HepG2 (cell line): ENCODE results near the gene PTPN14. TPM values are rescaled to one million over a fixed set of nuclear protein-coding genes. Genes with fewer than 3 reads are reported as not detected.

Experiments
- ATAC-seq: fragments of 200-7000 bp; cut with Tn5 transposase; 3 replicates; pipeline ENCODE4 v1.9.1; 2020; ENCODE audit warnings: mild to moderate bottlenecking, moderate library complexity
- BruUV-seq: library from RNA; stranded (reverse); fragments of 400-500 nt; replicated peaks from 2 replicates; lab custom pipeline; 2021; lab: Mats Ljungman, UMichigan
- CTCF ChIA-PET: fragments of 300-600 bp; formaldehyde crosslinking; extraction: SDS; loops from one replicate; lab custom pipeline; 2021; ENCODE audit warnings: low total read pairs, inconsistent platforms, low intra/inter-chr PET ratio; lab: Yijun Ruan, JAX
- POLR2A ChIA-PET: fragments of 350-600 bp; sonication (Branson Sonifier 250); formaldehyde crosslinking; loops from one replicate; lab custom pipeline; 2020; ENCODE audit warnings: antibody characterized with exemption, inconsistent platforms; lab: Yijun Ruan, JAX
- DNase-seq: peaks from one replicate; pipeline ENCODE4 v3.0.0-alpha.2; 2015; ENCODE audit warnings: low spot score
- FAIRE-seq: peaks from 3 replicates; lab custom pipeline; 2011; peaks lifted over from hg19 to GRCh38; lab: Jason Lieb, UNC
- H2AFZ ChIP-seq: one replicate; pipeline ENCODE4 v1.6.1; 2011; ENCODE audit warnings: low read length, inconsistent platforms
- H3K27ac ChIP-seq: fragments of 300-600 bp; 3 replicates; pipeline ENCODE4 v1.8.0; 2011; ENCODE audit warnings: mixed run types, mild to moderate bottlenecking, mixed read lengths, low read length, inconsistent platforms; ENCODE audit not compliant: insufficient read depth; ENCODE audit errors: extremely low read length
- H3K27me3 ChIP-seq, 2 experiments: fragments of 200-600 bp in 1 of 2; 2 replicates in 1 of 2; 3 replicates in 1 of 2; pipeline versions ENCODE4 v1.6.0 to v1.8.0; 2011; ENCODE audit warnings: low read length in 2 of 2, mild to moderate bottlenecking in 2 of 2, moderate library complexity in 2 of 2, inconsistent platforms in 1 of 2; ENCODE audit not compliant: insufficient read depth in 2 of 2, control insufficient read depth in 1 of 2
- H3K36me3 ChIP-seq, 2 experiments: fragments of 200-600 bp in 1 of 2; replicated peaks in 1 of 2; 2 replicates in 1 of 2; 3 replicates in 1 of 2; pipeline versions ENCODE4 v1.5.1 to v1.8.0; 2011; ENCODE audit warnings: low read length in 2 of 2, inconsistent platforms in 1 of 2; ENCODE audit not compliant: insufficient read depth in 2 of 2, control insufficient read depth in 1 of 2
- H3K4me1 ChIP-seq: 2 replicates; pipeline ENCODE4 v1.5.1; 2012; ENCODE audit warnings: low read length, inconsistent platforms; ENCODE audit not compliant: insufficient read depth
- H3K4me2 ChIP-seq: 2 replicates; pipeline ENCODE4 v1.6.0; 2011; ENCODE audit warnings: low read depth, low read length, inconsistent platforms
- H3K4me3 ChIP-seq, 3 experiments: fragments of 200-600 bp in 1 of 3; sonication (generic), shearing (Covaris generic) in 1 of 3; replicated peaks in 1 of 3; 2 replicates each; pipeline ENCODE4 v1.5.1; 2011 to 2016; ENCODE audit warnings: low read length in 3 of 3, inconsistent platforms in 2 of 3, low read depth in 2 of 3, mild to moderate bottlenecking in 2 of 3, control low read depth in 1 of 3, mixed read lengths in 1 of 3; ENCODE audit not compliant: insufficient read depth in 1 of 3
- H3K79me2 ChIP-seq: one replicate; pipeline ENCODE4 v1.6.1; 2011; ENCODE audit warnings: low read length, inconsistent platforms; ENCODE audit not compliant: insufficient read depth
- H3K9ac ChIP-seq: 2 replicates; pipeline ENCODE4 v1.6.0; 2011; ENCODE audit warnings: mild to moderate bottlenecking, low read depth, low read length, inconsistent platforms; ENCODE audit not compliant: insufficient read depth
- H3K9me3 ChIP-seq: 2 replicates; pipeline ENCODE4 v1.5.1; 2012; ENCODE audit warnings: mild to moderate bottlenecking, low read length
- H4K20me1 ChIP-seq: 2 replicates; pipeline ENCODE4 v1.6.0; 2011; ENCODE audit warnings: inconsistent platforms, mild to moderate bottlenecking, low read length, moderate library complexity; ENCODE audit not compliant: insufficient read depth
- CCDC6 ChIP-seq: sonication (generic); formaldehyde crosslinking; IDR thresholded peaks from 2 replicates; pipeline ENCODE4 v1.8.1; 2022; ENCODE audit warnings: mild to moderate bottlenecking, missing genetic modification reagents, moderate library complexity
- FOXA1 ChIP-seq, 2 experiments: fragments of 450-650 bp in 1 of 2; sonication (generic) in 1 of 2; formaldehyde crosslinking in 1 of 2; IDR thresholded peaks; 2 replicates each; pipeline versions ENCODE4 v1.4.0 to v1.6.1; 2016 to 2020; ENCODE audit warnings: missing genetic modification reagents in 1 of 2
- HES4 ChIP-seq: sonication (generic); formaldehyde crosslinking; IDR thresholded peaks from 2 replicates; pipeline ENCODE4 v1.9.0; 2021; ENCODE audit warnings: mild to moderate bottlenecking, missing genetic modification reagents, borderline replicate concordance
- JUND ChIP-seq: sonication (generic); formaldehyde crosslinking; IDR thresholded peaks from 2 replicates; pipeline ENCODE4 v1.8.0; 2022; ENCODE audit warnings: mild to moderate bottlenecking, missing genetic modification reagents
- NCOA1 ChIP-seq: sonication (generic); formaldehyde crosslinking; IDR thresholded peaks from 2 replicates; pipeline ENCODE4 v1.9.0; 2021; ENCODE audit warnings: missing genetic modification reagents
- NFIC ChIP-seq: IDR thresholded peaks from 2 replicates; pipeline ENCODE4 v1.6.1; 2012; ENCODE audit warnings: mild to moderate bottlenecking, low read length, inconsistent platforms
- TMF1 ChIP-seq: sonication (generic); formaldehyde crosslinking; IDR thresholded peaks from 2 replicates; pipeline ENCODE4 v1.8.1; 2022; ENCODE audit warnings: low read depth, missing genetic modification reagents
- TRIM24 ChIP-seq: sonication (generic); formaldehyde crosslinking; IDR thresholded peaks from 2 replicates; pipeline ENCODE4 v1.8.0; 2022; ENCODE audit warnings: mild to moderate bottlenecking, missing genetic modification reagents
- YEATS2 ChIP-seq: sonication (generic); formaldehyde crosslinking; IDR thresholded peaks from 2 replicates; pipeline ENCODE4 v1.4.0; 2020; ENCODE audit warnings: missing genetic modification reagents, borderline replicate concordance
- ZNF782 ChIP-seq: sonication (generic); formaldehyde crosslinking; IDR thresholded peaks from 2 replicates; pipeline ENCODE4 v1.4.0; 2020; ENCODE audit warnings: missing genetic modification reagents, mild to moderate bottlenecking, borderline replicate concordance
- WGBS: methylation state at CpG from one replicate; pipeline ENCODE4 v1.1.6; 2017; ENCODE audit warnings: low lambda C conversion rate; 5-methylcytosine and 5-hydroxymethylcytosine counted together
- in situ Hi-C: cut with HindIII; loops from 2 replicates; pipeline ENCODE4 v1.10.0; 2017; ENCODE audit warnings: low pct_unique_long_range_greater_than_20kb; ENCODE audit not compliant: extremely low pct_ligation_motif_present
- intact Hi-C: fragments of 100-400 bp; cut with micrococcal nuclease; formaldehyde crosslinking; loops from one replicate; pipeline ENCODE4 v1.10.0; 2022; ENCODE audit not compliant: unreplicated experiment
- polyA plus RNA-seq, 8 experiments: library from polyadenylated mRNA; depleted of rRNA in 3 of 8; stranded (reverse) in 7 of 8; unstranded in 1 of 8; fragments of >200 nt; fragmentation: Illumina TruSeq in 4 of 8; extraction: Trizol in 4 of 8; gene quantifications; 2 replicates each; pipeline versions ENCODE4 v1.2.1 to v1.2.3, GENCODE V29; 2011 to 2016; ENCODE audit warnings: low read depth in 4 of 8, missing spikeins in 1 of 8, mixed read lengths in 1 of 8; ENCODE audit not compliant: insufficient read depth in 1 of 8
- total RNA-seq, 5 experiments: library from RNA; depleted of rRNA; stranded (reverse); fragments of >200 nt; fragmentation: Illumina TruSeq; extraction: Trizol; gene quantifications; 2 replicates each; pipeline ENCODE4 v1.2.3, GENCODE V29; 2016; ENCODE audit warnings: low read depth in 1 of 5

The PTPN14 gene
- total and polyA plus RNA-seq, 2 of the 13 experiments (the other 11 are each of a cell fraction or from before 2014, with no cell fraction given) = 3.9 to 4.7 TPM

DNA sequence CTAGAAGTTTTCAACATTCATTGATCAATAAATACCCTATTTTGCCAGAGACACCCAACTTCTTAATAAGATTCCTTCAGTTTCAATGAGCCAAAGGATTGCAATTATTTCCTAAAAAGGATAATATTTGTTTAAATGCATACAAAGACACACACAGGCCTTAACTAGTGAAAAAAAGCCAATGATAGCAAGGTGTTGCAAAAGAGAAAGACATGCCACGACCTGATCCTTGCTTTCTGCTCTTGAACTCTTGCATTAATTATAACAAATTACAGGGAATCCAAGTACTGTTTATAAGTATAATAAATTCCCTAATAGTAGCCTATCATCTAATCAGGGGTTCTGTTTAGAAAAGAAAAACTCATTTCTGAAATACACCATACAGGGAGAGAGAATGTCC, 131.1 kb downstream of the PTPN14 start:
- H3K4me3 ChIP-seq = no peak overlapping the region
- no peak overlapping the region for H3K27ac ChIP-seq
- H4K20me1 ChIP-seq = no peaks in the 10 kb centered on the region
- ChIA-PET POLR2A (no interaction called here), CTCF (no interaction called here)
- in situ Hi-C loops = loop anchor here (10.0 kb wide), 1 partner anchor 144 kb away; no protein-coding TSS in a partner anchor
- intact Hi-C loops = no loop called here
- no peak for ATAC-seq
- H3K36me3 ChIP-seq = no peaks in the 10 kb centered on the region
- WGBS = 60% methylated on average over 1 of the region's 1 CpG
- H3K9me3 ChIP-seq = no peaks in the 10 kb centered on the region
- no peaks in the 10 kb centered on the region for H3K79me2 ChIP-seq
- BruUV-seq = no TSS peak
- no peak overlapping the region for H2AFZ ChIP-seq
- H3K27me3 ChIP-seq = no peaks in the 10 kb centered on the region
- DNase-seq = no peak
- no peak for FAIRE-seq
- no peak overlapping the region for H3K4me2 ChIP-seq
- no peak for TF ChIP-seq ZNF782
- H3K9ac ChIP-seq = no peak overlapping the region
- peaks cover under 1% of the 10 kb centered on the region for H3K4me1 ChIP-seq

DNA sequence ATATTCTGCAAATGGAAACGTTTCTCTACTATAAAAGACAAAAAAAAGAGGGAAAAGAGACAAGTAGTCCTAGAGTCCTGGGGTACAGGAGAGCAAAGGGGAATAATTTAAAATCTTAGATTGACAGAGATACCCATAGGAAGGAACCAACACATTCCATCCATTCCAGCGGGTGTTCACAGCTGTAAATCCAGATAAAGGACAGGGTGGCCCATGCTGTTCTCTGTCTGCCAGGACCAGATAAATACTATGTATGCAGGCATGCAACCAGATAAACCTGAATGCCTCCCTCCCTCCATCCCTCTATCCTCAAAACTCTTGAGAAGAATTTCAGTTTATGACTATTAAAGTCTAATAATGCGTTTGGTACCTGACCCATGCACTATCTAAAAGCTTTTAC, 131.8 kb downstream of the PTPN14 start:
- no TSS peak for BruUV-seq
- TF ChIP-seq JUND (no peak), NCOA1 (CRISPR knock-in tag) (no peak), HES4 (CRISPR knock-in tag) (no peak), YEATS2 (CRISPR knock-in tag) (no peak), FOXA1 (IDR thresholded peaks at IDR 0.05) (no peak), FOXA1 (CRISPR knock-in tag; IDR thresholded peaks at IDR 0.05) (no peak), NFIC (no peak), CCDC6 (CRISPR knock-in tag) (no peak), TMF1 (CRISPR knock-in tag) (no peak), TRIM24 (CRISPR knock-in tag) (no peak)
- ChIA-PET CTCF (no interaction called here), POLR2A (no interaction called here)
- no peaks in the 10 kb centered on the region for H3K36me3 ChIP-seq
- DNase-seq (no peak), ATAC-seq (no peak), FAIRE-seq (no peak)
- no peaks in the 10 kb centered on the region for H3K9me3 ChIP-seq
- no peak overlapping the region for H2AFZ ChIP-seq
- H3K9ac ChIP-seq = no peak overlapping the region
- H3K4me2 ChIP-seq = no peak overlapping the region
- H3K4me1 ChIP-seq = peaks cover 8% of the 10 kb centered on the region
- no peak overlapping the region for H3K4me3 ChIP-seq
- no peaks in the 10 kb centered on the region for H4K20me1 ChIP-seq
- in situ Hi-C loops = loop anchor here (10.0 kb wide), 1 partner anchor 145 kb away; no protein-coding TSS in a partner anchor
- no peaks in the 10 kb centered on the region for H3K79me2 ChIP-seq
- intact Hi-C loops = no loop called here
- no peaks in the 10 kb centered on the region for H3K27me3 ChIP-seq
- 87% methylated on average over 3 of the region's 3 CpGs for WGBS
- H3K27ac ChIP-seq = no peak overlapping the region
